Stimulated activated CD4-positive, alpha-beta T cell treated with anti-CD3 and anti-CD28 coated beads, TNF-alpha, amount 100 ng/mL, for 4 hours (primary cell): ENCODE results near the gene LAGE3.

ENCODE experiments used
- DNase-seq, 3 experiments: peaks; one replicate each; pipeline ENCODE4 v3.0.0-alpha.2; 2020; ENCODE audit warnings: low read depth in 3 of 3

Gene LAGE3

DNA sequence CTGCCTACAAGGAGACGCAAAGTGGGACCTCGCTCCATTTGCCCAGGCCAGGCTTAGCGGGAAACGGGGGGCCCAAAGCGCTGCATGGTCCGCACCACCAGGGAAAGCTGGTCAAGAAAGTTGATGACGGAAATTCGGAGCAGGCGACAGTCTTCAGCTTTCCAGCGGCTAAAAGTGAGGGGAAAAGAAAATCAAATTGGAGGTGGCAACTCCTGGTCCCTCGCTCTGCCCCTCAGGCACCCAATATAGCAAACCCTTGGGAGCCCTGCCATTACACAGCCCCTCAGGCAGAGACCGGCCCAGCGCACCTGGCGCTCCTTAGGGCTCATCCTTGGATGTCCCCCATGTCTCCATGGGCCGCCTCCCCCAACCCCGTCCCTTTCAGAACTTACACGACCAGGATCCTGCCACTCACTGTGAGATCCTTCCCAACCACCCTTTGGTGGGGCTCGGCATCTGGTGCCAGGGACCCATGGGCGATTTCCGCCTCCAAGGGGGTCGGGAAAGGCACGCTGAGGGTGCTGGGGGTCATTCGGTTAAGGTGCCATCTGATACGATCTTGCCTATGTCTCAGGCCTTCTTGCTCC lies 1.1 kb downstream of the LAGE3 start:
- DNase-seq, result no peak

DNA sequence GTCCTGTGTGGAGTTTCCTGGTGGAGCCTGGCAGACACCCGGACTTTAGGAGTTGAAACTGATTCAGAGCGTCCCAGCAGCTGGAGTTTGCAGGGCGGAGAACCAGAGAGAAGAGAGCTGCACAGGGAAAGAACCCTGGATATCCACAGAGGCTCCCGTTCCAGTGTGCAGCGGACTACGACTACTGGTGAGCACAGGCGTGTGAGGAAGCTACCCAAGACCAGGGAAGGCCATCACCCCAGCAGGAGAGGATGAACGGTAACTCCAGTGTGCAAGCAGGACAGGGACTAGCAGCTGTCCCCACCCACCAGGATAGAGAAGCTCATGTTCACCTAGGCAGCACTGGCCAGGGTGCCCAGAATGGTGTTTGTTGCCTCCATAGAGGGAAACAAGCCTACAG lies 2.3 kb downstream of the LAGE3 start:
- DNase-seq, result no peak

DNA sequence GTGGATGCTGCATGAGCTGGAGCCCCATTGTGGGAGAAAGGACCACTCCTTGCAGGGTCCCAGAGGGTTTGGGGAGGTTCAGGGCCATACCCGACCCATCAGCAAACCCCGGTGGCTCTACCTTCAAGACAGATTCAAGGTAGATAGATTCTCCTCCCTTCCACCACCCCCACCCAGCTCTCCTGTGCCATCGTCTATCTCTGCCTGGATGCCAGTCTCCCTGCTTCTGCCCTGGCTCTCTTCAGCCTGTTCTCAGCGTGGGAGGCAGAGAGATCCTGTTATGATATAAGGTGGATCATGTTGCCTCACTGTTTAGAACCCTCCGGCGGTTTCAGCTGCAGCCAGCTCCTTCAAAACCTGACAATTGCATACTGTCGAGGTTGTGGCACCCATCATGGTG lies 5.4 kb downstream of the LAGE3 start:
- no peak for DNase-seq

DNA sequence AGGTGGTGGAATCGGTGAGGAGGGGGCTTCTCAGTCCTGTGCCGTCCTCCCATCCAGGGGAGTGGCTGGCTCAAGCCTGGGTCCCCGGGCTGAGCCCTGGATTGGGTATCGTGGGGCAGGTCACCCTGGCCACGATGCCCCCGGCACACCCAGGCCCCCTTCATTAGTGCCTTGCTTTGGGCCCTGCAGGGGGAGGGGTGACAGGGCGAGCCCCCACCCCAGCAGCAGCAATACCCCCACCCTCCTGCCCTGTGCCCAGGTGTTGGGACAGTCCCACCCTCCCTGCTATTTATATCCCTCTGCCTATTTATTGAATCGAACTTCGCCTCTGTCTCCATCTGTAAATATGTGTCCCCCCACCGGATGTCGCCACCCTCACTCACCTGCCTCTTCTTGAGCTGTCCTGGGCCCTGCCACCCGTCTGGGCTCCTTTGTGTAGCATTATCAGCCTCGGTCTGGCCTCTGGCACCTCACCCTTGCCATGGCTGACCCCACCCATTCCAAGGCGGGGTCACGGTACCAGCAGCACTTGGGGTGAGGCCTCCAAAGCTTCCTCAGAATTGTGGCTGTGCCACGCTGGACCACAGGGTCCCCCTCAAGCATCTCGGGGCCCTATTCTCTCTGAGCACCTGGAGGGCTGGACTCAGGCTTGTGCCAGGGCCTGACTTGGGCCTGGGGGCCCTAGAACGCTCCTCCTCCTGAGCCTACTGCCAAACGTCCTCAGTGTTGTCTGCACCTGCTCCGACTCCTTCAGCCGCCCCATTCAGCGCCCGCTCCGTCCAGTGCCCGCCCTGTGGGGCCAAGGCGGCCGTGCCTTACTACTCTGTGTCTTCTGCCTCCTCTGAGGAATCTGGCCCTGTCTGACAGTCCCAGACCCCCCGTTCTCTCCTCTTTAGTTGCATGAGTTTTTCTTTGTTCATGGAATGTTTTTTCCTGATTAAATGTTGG lies 6.1 kb downstream of the LAGE3 start:
- no peak for DNase-seq

DNA sequence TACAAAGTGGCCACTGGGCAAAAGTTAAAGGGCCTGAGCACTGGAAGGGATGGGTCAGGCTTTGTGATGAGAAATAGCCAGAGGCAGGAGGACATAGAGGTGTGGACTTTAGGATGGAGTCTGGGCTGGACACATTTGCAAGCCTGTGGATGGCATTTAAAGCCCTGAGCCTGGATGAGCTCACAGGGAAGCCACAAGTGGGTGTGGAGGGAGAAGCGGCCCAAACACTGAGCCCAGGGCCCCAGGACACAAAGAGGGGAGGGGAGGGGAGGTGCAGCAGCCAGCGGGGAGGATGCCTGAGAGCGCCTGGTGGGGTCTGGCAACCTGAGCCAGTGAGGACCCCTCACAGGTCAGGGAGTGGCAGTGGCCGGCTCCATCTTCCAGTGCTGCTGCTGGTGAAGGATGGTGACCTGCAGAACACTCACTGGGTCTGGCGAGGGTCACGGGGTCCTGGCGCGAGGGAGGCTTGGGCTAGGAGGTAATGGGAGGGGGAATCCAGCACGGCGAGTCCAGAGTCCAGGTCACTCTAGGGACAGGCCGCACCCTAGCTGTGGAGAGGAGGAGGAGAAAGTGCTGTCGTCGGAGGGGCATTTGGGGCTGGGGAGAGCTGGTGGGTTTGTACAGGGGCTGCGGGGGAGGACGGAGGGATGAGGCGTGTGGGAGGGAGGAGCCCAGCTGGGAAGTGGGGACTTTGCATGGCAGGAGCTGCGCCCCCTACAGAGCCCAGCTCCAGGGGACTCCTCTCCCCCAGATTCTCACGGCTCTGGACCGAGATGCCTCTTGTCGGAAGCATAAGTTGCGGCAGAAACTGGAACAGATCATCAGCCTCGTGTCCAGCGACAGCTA lies 7.0 kb downstream of the LAGE3 start:
- DNase-seq, result no peak

DNA sequence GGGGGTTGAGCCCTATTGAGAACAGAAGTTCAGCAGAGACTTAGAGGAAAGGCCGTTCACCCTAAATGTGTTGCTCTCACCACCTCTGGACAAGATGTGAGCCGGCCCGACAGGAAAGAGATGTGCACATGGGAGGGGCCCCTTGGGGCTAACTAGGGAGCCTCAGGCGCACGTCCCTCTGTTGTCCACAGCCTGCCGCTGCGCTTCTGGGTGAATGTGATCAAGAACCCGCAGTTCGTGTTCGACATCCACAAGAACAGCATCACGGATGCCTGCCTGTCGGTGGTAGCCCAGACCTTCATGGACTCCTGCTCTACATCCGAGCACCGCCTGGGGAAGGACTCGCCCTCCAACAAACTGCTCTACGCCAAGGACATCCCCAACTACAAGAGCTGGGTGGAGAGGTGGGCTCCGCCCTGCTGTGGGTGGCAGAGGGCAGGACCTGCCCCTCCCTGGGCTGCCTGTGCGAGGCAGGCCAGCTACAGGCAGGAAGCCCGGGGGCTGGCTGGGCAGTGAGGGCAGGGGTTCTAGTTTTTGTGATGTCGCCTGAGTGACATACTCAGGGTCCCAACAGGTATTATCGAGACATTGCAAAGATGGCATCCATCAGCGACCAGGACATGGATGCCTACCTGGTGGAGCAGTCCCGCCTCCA lies 8.0 kb downstream of the LAGE3 start:
- DNase-seq, result no peak

DNA sequence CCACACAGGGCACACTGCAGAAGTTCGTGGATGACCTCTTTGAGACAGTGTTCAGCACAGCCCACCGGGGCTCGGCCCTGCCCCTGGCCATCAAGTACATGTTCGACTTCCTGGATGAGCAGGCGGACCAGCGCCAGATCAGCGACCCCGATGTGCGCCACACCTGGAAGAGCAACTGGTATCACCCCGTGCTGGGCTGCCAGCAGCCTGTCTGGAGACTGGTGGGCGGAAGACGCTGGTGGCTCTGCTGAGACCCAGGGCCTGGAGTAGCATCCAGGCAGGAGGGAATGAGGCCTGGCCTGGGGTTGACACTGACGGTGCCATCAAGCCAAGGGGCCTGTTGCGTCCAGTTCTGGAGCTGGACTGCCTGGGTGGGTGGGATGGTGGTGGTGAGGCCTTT lies 8.6 kb downstream of the LAGE3 start:
- DNase-seq, result no peak

DNA sequence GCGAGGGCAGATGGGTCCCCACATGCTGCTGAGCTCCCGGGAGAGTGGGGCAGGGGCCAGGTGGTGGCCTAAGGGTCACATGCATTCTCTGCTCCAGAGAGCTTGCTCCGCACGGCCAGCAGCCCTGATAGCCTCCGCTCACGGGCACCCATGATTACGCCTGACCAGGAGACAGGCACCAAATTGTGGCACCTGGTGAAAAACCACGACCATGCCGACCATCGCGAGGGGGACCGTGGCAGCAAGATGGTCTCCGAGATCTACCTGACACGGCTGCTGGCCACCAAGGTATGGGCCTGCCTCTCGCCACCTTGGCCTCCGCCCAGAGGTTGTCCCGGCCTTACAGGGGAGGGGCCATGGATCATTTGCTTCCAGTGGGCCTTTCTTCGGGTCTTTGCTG lies 9.2 kb downstream of the LAGE3 start:
- no peak for DNase-seq

DNA sequence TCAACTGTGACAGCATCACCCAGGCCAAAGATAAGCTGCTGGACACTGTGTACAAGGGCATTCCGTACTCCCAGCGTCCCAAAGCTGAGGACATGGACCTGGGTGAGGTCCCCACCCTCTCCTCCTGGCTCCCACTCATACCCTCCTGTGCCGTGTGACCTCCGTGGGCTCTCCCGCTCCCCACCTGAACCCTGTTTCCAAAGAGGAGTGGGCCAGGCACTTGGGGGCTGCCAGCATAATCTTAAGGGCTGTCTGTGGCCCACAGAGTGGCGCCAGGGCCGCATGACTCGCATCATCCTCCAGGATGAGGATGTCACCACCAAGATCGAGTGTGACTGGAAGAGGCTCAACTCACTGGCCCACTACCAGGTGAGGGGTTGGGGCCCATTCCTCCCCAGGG lies 10.0 kb downstream of the LAGE3 start:
- DNase-seq, result no peak

DNA sequence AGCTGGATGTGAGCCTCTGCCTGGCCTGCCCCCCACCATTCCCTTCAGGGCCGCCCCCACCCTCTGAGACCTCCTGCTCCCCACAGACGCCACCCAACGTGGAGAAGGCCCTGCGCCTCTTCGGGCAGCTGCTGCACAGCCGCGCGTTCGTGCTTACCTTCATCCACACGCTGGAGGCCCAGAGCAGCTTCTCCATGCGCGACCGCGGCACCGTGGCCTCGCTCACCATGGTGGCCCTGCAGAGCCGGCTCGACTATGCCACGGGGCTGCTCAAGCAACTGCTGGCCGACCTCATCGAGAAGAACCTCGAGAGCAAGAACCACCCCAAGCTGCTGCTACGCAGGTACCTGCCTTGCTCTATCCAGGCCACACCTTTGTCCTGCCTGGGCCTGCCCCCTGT lies 10.9 kb downstream of the LAGE3 start:
- DNase-seq, result no peak

DNA sequence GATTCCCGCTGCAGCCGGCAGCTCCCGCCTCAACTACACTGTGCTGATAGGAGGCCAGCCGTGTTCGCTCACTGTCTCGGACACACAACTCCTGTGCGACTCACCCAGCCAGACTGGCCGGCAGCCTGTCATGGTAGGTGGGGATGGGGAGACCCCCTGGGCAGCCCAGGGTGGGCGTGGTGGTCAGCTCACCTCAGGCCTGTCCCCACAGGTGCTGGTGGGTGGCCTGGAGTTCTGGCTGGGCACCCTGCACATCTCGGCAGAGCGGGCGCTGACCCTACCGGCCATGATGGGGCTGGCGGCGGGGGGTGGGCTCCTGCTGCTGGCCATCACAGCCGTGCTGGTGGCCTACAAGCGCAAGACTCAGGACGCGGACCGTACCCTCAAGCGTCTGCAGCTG lies 11.5 kb downstream of the LAGE3 start:
- DNase-seq, result no peak

DNA sequence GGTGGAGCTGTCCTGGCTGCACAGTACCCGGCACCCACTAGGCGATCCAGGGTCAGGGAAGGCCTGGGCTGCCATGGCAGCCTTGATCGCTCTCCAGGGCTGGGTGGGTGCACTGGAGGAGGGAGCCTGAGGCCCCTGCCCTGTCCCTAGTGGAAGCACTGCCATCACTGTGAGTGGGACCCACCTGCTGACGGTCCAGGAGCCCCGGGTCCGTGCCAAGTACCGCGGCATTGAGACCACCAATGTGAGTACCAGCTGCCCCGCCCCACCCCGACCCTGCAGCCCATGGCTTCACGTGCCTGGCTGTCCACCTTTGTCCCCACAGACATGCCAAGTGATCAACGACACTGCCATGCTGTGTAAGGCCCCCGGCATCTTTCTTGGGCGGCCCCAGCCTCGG lies 12.2 kb downstream of the LAGE3 start:
- no peak for DNase-seq

DNA sequence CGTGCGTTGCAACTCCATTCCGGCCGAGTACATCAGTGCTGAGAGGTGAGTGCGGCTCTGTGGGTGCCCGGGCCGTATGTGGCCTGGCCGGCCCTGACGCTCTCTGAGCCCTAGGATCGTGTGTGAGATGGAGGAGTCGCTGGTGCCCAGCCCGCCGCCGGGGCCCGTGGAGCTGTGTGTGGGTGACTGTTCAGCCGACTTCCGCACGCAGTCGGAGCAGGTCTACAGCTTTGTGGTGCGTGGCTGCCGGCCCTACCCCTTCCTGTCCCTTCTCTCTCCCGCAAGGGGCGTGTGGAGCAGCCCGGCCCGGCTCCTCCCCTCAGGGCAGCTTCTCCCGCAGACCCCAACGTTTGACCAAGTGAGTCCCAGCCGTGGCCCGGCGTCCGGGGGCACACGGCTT lies 13.0 kb downstream of the LAGE3 start:
- DNase-seq, result no peak

DNA sequence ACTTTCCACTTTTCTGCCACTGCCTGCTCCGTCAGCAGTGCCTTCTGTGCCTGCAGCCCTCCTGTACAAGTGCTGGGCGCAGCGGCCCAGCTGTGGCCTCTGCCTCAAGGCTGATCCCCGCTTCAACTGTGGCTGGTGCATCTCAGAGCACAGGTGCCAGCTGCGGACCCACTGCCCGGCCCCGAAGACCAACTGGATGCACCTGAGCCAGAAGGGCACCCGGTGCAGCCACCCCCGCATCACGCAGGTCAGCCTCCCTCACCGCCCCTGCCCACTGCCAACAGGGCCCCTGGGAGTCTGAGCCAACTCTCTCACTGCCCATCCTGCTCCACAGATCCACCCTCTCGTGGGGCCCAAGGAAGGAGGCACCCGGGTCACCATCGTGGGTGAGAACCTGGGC lies 13.5 kb downstream of the LAGE3 start:
- DNase-seq, result no peak

DNA sequence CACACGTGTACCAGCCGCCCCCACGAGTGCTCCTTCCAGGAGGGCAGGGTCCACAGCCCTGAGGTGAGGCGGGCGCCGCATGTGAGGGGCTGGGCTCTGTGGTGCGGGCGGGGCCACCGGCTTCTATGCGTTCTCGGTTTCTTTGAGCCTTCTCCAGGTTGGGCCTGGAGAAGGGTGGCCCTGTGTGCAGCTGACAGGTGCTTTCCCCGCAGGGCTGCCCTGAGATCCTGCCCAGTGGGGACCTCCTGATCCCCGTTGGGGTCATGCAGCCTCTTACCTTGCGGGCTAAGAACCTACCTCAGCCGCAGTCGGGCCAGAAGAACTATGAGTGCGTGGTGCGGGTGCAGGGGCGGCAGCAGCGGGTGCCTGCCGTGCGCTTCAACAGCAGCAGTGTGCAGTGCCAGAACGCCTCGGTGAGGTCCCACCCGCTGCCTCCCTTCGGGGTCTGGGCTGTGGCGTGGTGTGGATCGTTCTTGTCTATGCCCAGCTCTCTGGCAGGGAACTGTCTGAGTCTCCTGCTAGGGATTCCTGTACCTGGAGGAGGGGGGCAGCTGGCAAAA lies 14.2 kb downstream of the LAGE3 start:
- no peak for DNase-seq

DNA sequence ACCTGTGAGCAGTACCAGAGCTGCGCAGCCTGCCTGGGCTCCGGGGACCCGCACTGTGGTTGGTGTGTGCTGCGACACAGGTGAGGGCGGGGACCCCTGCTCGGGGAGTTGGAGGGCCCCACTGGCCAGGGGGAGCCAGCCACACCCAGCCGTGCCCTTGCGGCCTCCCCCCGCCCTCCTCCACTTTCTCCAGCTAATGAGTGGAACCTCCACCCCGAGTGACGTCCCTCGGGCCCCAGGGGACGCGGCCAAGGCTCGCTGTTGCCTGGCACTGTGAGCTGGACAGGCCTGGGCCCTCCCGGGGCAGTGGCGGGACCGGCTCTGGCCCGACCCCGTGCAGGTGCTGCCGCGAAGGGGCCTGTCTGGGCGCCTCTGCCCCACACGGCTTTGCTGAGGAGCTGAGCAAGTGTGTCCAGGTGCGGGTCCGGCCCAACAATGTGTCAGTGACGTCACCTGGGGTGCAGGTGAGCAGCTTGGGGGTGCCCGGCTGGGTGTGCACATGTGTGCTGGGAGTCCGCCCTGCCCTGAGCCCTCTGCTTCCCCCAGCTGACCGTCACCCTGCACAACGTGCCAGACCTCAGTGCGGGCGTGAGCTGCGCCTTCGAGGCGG lies 15.4 kb downstream of the LAGE3 start:
- DNase-seq, result no peak

DNA sequence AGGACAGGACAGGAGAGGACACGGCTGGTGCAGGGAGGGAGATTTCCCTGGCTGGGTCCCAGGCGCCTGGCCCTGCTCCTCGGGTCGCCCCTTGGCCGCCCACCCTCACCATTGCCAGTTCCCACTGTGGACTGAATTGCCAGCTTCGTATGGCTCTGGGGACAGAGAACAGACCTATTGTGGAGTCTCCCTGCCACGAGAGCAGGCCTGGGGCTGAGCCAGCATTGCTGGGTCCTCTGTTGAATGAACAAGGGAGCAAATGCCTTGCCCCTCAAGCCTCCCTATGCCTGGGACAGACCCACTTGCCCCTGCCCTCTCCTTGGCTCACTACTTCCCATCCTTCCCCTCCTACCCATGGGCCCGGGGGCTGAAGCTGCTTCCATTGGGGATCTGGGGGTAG lies 16.7 kb downstream of the LAGE3 start:
- no peak for DNase-seq

DNA sequence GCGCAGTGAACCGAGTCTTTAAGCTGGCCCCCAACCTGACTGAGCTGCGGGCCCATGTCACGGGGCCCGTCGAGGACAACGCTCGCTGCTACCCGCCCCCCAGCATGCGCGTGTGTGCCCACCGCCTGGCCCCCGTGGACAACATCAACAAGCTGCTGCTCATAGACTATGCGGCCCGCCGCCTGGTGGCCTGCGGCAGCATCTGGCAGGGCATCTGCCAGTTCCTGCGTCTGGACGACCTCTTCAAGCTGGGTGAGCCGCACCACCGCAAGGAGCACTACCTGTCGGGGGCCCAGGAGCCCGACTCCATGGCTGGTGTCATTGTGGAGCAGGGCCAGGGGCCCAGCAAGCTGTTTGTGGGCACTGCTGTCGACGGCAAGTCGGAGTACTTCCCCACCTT lies 18.8 kb downstream of the LAGE3 start:
- DNase-seq, result no peak

DNA sequence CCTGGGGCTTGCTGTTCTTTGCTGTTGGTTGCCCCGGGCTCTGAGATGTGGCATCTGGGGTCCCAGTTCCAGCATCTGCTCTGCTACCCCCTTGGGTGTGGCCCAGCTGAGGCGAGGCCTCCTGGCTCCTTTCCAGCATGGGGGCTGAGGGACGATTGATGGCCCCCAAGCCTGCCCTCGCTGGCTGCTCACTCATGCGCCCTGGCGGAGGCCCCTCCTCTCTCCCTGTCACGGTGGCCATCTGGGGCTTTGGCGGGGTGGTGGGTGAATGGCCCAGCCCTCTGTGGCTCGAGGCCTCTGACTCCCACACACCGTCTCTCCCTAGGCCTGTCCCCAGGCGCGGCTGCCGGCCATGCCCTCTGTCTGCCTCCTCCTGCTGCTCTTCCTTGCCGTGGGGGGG lies 19.2 kb downstream of the LAGE3 start:
- no peak for DNase-seq

DNA sequence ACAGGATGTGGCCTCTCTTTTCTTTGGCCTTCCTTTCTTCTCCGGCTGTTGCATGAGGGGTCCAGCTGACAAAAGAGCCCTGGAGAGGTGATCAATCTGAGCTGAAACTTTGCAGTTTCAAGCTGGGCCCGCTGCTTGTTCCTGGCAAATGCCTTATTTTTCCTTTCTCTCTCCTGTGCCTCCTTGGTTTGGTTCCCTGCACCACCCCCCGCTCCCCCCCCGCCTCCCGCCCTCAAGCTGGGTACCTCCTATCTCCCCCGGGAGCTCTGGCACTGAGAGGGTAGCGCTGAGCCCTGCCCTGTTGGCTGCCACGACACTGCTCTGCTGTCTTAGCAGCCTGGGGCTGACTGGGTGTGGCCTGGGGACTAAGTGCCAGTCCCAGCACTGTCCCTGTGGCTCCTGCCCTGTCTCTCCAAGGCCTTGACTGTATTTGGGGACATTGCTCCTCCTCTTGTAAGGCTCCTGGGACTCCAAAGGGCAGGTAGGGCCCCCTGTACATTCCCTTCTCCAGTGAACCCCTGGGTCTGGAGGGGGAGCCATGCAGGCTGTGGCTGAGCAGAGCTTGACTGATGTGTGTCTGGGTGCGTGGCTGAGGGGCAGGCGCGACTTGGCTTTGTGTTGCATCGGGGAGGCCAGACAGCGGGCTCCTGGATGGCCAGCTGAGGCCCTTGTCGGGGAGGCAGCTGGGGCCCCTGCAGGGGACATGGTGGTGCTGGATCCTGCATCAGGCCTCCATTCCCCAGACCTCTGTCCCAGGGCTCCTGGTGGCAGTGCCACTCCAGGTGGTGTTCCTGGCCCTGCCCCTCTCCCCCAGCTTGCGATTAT lies 19.9 kb downstream of the LAGE3 start:
- no peak for DNase-seq
